ENCODE results near the gene PTMS.
A peak's percentile ranks its signal among the peaks of the same experiment; 100 is the strongest.

Gene PTMS

DNA sequence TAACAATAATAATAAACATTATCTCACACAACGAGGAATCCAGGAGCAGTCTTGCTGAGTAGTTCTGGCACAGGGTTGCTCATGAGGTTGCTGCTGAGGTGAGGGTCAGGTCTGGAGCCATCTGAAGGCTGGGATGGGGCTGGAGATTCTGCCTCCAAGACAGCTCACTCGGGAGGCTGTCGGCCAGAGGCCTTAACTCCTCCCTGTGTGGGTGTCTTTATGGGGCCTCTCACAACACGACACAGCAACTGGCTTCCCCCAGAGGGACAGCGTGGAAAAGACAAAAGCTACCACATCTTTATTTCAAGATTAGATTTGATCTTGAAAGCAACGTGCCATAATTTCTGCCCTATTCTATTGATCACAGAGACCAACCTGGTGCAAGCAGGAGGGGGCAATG lies 16.0 kb downstream of the PTMS start:
- Histone ChIP-seq H3K4me1 (ENCODE audit: control insufficient read depth, insufficient read depth, low read length) (peaks cover 21% of the 10 kb centered on the region), H3K4me3 (ENCODE audit: low read depth, low read length) (no peak overlapping the region), H3K9me3 (ENCODE audit: control insufficient read depth, insufficient read depth, low read length) (no peaks in the 10 kb centered on the region), H3K27ac (ENCODE audit: low read depth, low read length) (no peak overlapping the region), H3K27me3 (ENCODE audit: control insufficient read depth, insufficient read depth, low read length) (peaks cover 14% of the 10 kb centered on the region), H3K36me3 (ENCODE audit: control insufficient read depth, insufficient read depth, low read length) (no peaks in the 10 kb centered on the region), H3K9ac (ENCODE audit: low read depth, low read length) (no peak overlapping the region)

GRCh38 chr12:6782850-6783566 lies 16.8 kb downstream of the PTMS start:
- Histone ChIP-seq H3K9ac (ENCODE audit: low read depth, low read length) (no peak overlapping the region), H3K4me1 (ENCODE audit: control insufficient read depth, insufficient read depth, low read length) (peaks cover 18% of the 10 kb centered on the region), H3K9me3 (ENCODE audit: control insufficient read depth, insufficient read depth, low read length) (no peaks in the 10 kb centered on the region), H3K4me3 (ENCODE audit: low read depth, low read length) (no peak overlapping the region), H3K36me3 (ENCODE audit: control insufficient read depth, insufficient read depth, low read length) (no peaks in the 10 kb centered on the region), H3K27me3 (ENCODE audit: control insufficient read depth, insufficient read depth, low read length) (peaks cover 5% of the 10 kb centered on the region), H3K27ac (ENCODE audit: low read depth, low read length) (no peak overlapping the region)

- Histone ChIP-seq H3K9me3 (ENCODE audit: control insufficient read depth, insufficient read depth, low read length) (no peaks in the 10 kb centered on the region), H3K36me3 (ENCODE audit: control insufficient read depth, insufficient read depth, low read length) (no peaks in the 10 kb centered on the region), H3K27me3 (ENCODE audit: control insufficient read depth, insufficient read depth, low read length) (no peaks in the 10 kb centered on the region), H3K4me1 (ENCODE audit: control insufficient read depth, insufficient read depth, low read length) (peaks cover 18% of the 10 kb centered on the region), H3K4me3 (ENCODE audit: low read depth, low read length) (no peak overlapping the region), H3K27ac (ENCODE audit: low read depth, low read length) (no peak overlapping the region), H3K9ac (ENCODE audit: low read depth, low read length) (no peak overlapping the region)
Measured at GRCh38 chr12:6783828-6784227, 17.7 kb downstream of the PTMS start.

- Histone ChIP-seq H3K9ac (ENCODE audit: low read depth, low read length) (no peak overlapping the region), H3K36me3 (ENCODE audit: control insufficient read depth, insufficient read depth, low read length) (no peaks in the 10 kb centered on the region), H3K4me1 (ENCODE audit: control insufficient read depth, insufficient read depth, low read length) (peaks cover 15% of the 10 kb centered on the region), H3K27me3 (ENCODE audit: control insufficient read depth, insufficient read depth, low read length) (no peaks in the 10 kb centered on the region), H3K4me3 (ENCODE audit: low read depth, low read length) (no peak overlapping the region), H3K9me3 (ENCODE audit: control insufficient read depth, insufficient read depth, low read length) (no peaks in the 10 kb centered on the region), H3K27ac (ENCODE audit: low read depth, low read length) (no peak overlapping the region)
Measured at GRCh38 chr12:6784296-6784695, 18.1 kb downstream of the PTMS start.

DNA sequence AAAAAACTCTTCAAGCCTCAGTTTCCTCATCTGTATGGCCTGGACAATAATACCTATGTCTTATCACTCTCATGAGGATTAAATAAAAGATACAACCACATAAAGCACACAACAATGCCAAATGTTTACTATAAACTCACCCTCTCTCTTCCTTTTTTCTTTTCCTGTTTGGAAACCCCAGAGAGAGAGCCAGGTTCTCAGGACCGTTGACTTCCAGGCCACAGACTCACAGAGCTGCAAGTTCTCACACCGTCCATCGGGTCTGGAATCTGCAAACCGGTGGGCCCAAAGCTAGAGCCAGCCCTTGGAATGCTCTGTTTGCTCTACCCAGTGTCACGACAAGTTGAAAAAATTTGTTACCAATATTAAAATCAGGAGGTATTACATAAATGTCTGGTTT lies 18.6 kb downstream of the PTMS start:
- Histone ChIP-seq H3K9ac (ENCODE audit: low read depth, low read length) (no peak overlapping the region), H3K9me3 (ENCODE audit: control insufficient read depth, insufficient read depth, low read length) (no peaks in the 10 kb centered on the region), H3K36me3 (ENCODE audit: control insufficient read depth, insufficient read depth, low read length) (no peaks in the 10 kb centered on the region), H3K4me3 (ENCODE audit: low read depth, low read length) (no peak overlapping the region), H3K27ac (ENCODE audit: low read depth, low read length) (no peak overlapping the region), H3K4me1 (ENCODE audit: control insufficient read depth, insufficient read depth, low read length) (peaks cover 17% of the 10 kb centered on the region), H3K27me3 (ENCODE audit: control insufficient read depth, insufficient read depth, low read length) (no peaks in the 10 kb centered on the region)

- peaks cover 18% of the 10 kb centered on the region for H3K4me1 ChIP-seq (ENCODE audit: control insufficient read depth, insufficient read depth, low read length)
- no peaks in the 10 kb centered on the region for H3K27me3 ChIP-seq (ENCODE audit: control insufficient read depth, insufficient read depth, low read length)
- no peak overlapping the region for H3K9ac ChIP-seq (ENCODE audit: low read depth, low read length)
Measured at GRCh38 chr12:6786416-6787094, 20.4 kb downstream of the PTMS start.

GRCh38 chr12:6787309-6787708 lies 21.1 kb downstream of the PTMS start:
- Histone ChIP-seq H3K27me3 (ENCODE audit: control insufficient read depth, insufficient read depth, low read length) (no peaks in the 10 kb centered on the region), H3K4me1 (ENCODE audit: control insufficient read depth, insufficient read depth, low read length) (peaks cover 18% of the 10 kb centered on the region), H3K36me3 (ENCODE audit: control insufficient read depth, insufficient read depth, low read length) (no peaks in the 10 kb centered on the region), H3K27ac (ENCODE audit: low read depth, low read length) (peak overlapping the region; percentile 56), H3K9ac (ENCODE audit: low read depth, low read length) (no peak overlapping the region), H3K4me3 (ENCODE audit: low read depth, low read length) (no peak overlapping the region), H3K9me3 (ENCODE audit: control insufficient read depth, insufficient read depth, low read length) (no peaks in the 10 kb centered on the region)

More at GRCh38 chr12:6786416-6787094, 20.4 kb downstream of the PTMS start:
- no peaks in the 10 kb centered on the region for H3K36me3 ChIP-seq (ENCODE audit: control insufficient read depth, insufficient read depth, low read length)
- H3K27ac ChIP-seq (ENCODE audit: low read depth, low read length), result peak overlapping the region; percentile 56
- no peaks in the 10 kb centered on the region for H3K9me3 ChIP-seq (ENCODE audit: control insufficient read depth, insufficient read depth, low read length)
- no peak overlapping the region for H3K4me3 ChIP-seq (ENCODE audit: low read depth, low read length)

DNA sequence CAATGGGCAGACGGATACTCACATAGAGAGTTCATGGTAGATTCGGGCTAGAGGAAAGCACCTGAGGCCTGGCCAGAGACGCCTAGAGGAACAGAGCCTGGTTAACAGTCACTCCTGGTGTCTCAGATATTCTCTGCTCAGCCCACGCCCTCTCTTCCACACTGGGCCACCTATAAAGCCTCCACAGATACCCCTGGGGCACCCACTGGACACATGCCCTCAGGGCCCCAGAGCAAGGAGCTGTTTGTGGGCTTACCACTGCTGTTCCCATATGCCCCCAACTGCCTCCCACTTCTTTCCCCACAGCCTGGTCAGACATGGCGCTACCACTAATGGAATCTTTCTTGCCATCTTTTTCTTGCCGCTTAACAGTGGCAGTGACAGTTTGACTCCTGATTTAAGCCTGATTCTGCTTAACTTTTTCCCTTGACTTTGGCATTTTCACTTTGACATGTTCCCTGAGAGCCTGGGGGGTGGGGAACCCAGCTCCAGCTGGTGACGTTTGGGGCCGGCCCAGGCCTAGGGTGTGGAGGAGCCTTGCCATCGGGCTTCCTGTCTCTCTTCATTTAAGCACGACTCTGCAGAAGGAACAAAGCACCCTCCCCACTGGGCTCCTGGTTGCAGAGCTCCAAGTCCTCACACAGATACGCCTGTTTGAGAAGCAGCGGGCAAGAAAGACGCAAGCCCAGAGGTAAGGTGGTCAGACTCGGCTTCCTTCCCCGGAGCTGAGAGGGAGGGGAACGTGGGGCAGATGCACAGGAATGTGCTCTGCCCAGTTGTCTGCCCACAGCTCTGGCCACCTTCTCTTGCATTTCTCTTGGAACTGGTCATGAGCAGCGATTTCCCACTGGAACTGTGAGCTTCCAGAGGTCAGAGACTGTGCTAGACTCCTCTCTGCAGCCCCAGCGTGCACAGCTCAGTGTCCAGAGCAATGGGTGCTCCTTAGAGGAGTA lies 23.1 kb downstream of the PTMS start, which contains the start of gene CD4:
CD4 (plus strand) TSS at position 557 of the 953 bp plus-strand sequence. CDS start 10,611 bp downstream, outside the sequence.
- Histone ChIP-seq H3K36me3 (ENCODE audit: control insufficient read depth, insufficient read depth, low read length) (no peaks in the 10 kb centered on the region), H3K27ac (ENCODE audit: low read depth, low read length) (no peak within 1 kb of the TSS), H3K27me3 (ENCODE audit: control insufficient read depth, insufficient read depth, low read length) (no peaks in the 10 kb centered on the region), H3K9ac (ENCODE audit: low read depth, low read length) (no peak within 1 kb of the TSS), H3K4me3 (ENCODE audit: low read depth, low read length) (no peak within 1 kb of the TSS), H3K9me3 (ENCODE audit: control insufficient read depth, insufficient read depth, low read length) (no peaks in the 10 kb centered on the region), H3K4me1 (ENCODE audit: control insufficient read depth, insufficient read depth, low read length) (peaks cover 18% of the 10 kb centered on the region)

GRCh38 chr12:6790496-6791150 lies 24.5 kb downstream of the PTMS start:
- Histone ChIP-seq H3K4me3 (ENCODE audit: low read depth, low read length) (no peak overlapping the region), H3K27me3 (ENCODE audit: control insufficient read depth, insufficient read depth, low read length) (no peaks in the 10 kb centered on the region), H3K9ac (ENCODE audit: low read depth, low read length) (no peak overlapping the region), H3K9me3 (ENCODE audit: control insufficient read depth, insufficient read depth, low read length) (no peaks in the 10 kb centered on the region), H3K36me3 (ENCODE audit: control insufficient read depth, insufficient read depth, low read length) (no peaks in the 10 kb centered on the region), H3K27ac (ENCODE audit: low read depth, low read length) (no peak overlapping the region), H3K4me1 (ENCODE audit: control insufficient read depth, insufficient read depth, low read length) (peaks cover 18% of the 10 kb centered on the region)

GRCh38 chr12:6791931-6792520 lies 25.9 kb downstream of the PTMS start:
- Histone ChIP-seq H3K36me3 (ENCODE audit: control insufficient read depth, insufficient read depth, low read length) (no peaks in the 10 kb centered on the region), H3K9ac (ENCODE audit: low read depth, low read length) (no peak overlapping the region), H3K4me1 (ENCODE audit: control insufficient read depth, insufficient read depth, low read length) (peaks cover 9% of the 10 kb centered on the region), H3K9me3 (ENCODE audit: control insufficient read depth, insufficient read depth, low read length) (no peaks in the 10 kb centered on the region), H3K27ac (ENCODE audit: low read depth, low read length) (no peak overlapping the region), H3K27me3 (ENCODE audit: control insufficient read depth, insufficient read depth, low read length) (no peaks in the 10 kb centered on the region), H3K4me3 (ENCODE audit: low read depth, low read length) (no peak overlapping the region)
